Left kidney (tissue), 8 donors: ENCODE results near the gene GUK1. TPM values are rescaled to one million over a fixed set of nuclear protein-coding genes. Genes with fewer than 3 reads are reported as not detected.
A peak's percentile ranks its signal among the peaks of the same experiment; 100 is the strongest.

Experiments used
- DNase-seq: peaks from one replicate; pipeline ENCODE4 v3.0.0-alpha.2; 2013
- long read RNA-seq, 8 donors: transcript quantifications; one replicate each; lab custom pipeline, GENCODE V29; 2026
- polyA plus RNA-seq: library from polyadenylated mRNA; unstranded; fragments of 120-200 nt; gene quantifications from one replicate; pipeline ENCODE4 v1.2.1, GENCODE V29; 2013; ENCODE audit not compliant: insufficient read length

GUK1 gene
- polyA plus RNA-seq = 82.3 TPM
- long read RNA-seq, donor 1, transcript GUK1-202 (7 exons, 940 nt) = minor isoform, 20 of 152 reads
- long read RNA-seq, donor 1, transcript GUK1-208 (7 exons, 842 nt) = minor isoform, 9 of 152 reads
- long read RNA-seq, donor 1, transcript GUK1-201 (9 exons, 1,084 nt) = minor isoform, 23 of 152 reads
- long read RNA-seq, donor 1, transcript GUK1-210 (8 exons, 990 nt) = major isoform, 71 of 152 reads
- long read RNA-seq, donor 1, partial matches to known transcripts = 17 of 152 reads
- long read RNA-seq, donor 1, other reads (novel, unspliced or antisense) = 0 of 152 reads
- long read RNA-seq, donor 2, transcript GUK1-201 (9 exons, 1,084 nt) = minor isoform, 12 of 100 reads
- long read RNA-seq, donor 2, transcript GUK1-210 (8 exons, 990 nt) = major isoform, 55 of 100 reads
- long read RNA-seq, donor 2, transcript GUK1-202 (7 exons, 940 nt) = minor isoform, 16 of 100 reads
- long read RNA-seq, donor 2, partial matches to known transcripts = 5 of 100 reads
- long read RNA-seq, donor 2, other reads (novel, unspliced or antisense) = 0 of 100 reads
- long read RNA-seq, donor 3, transcript GUK1-202 (7 exons, 940 nt) = minor isoform, 30 of 111 reads
- long read RNA-seq, donor 3, transcript GUK1-210 (8 exons, 990 nt) = major isoform, 48 of 111 reads
- long read RNA-seq, donor 3, transcript GUK1-201 (9 exons, 1,084 nt) = minor isoform, 12 of 111 reads
- long read RNA-seq, donor 3, partial matches to known transcripts = 8 of 111 reads
- long read RNA-seq, donor 3, other reads (novel, unspliced or antisense) = 0 of 111 reads
- long read RNA-seq, donor 4, transcript GUK1-210 (8 exons, 990 nt) = major isoform, 7 of 24 reads
- long read RNA-seq, donor 4, partial matches to known transcripts = 11 of 24 reads
- long read RNA-seq, donor 4, other reads (novel, unspliced or antisense) = 0 of 24 reads
- long read RNA-seq, donor 5, transcript GUK1-201 (9 exons, 1,084 nt) = minor isoform, 20 of 193 reads
- long read RNA-seq, donor 5, transcript GUK1-208 (7 exons, 842 nt) = minor isoform, 9 of 193 reads
- long read RNA-seq, donor 5, transcript GUK1-210 (8 exons, 990 nt) = major isoform, 98 of 193 reads
- long read RNA-seq, donor 5, transcript GUK1-202 (7 exons, 940 nt) = minor isoform, 39 of 193 reads
- long read RNA-seq, donor 5, partial matches to known transcripts = 12 of 193 reads
- long read RNA-seq, donor 5, other reads (novel, unspliced or antisense) = 0 of 193 reads
- long read RNA-seq, donor 6, transcript GUK1-210 (8 exons, 990 nt) = major isoform, 69 of 115 reads
- long read RNA-seq, donor 6, transcript GUK1-202 (7 exons, 940 nt) = minor isoform, 19 of 115 reads
- long read RNA-seq, donor 6, transcript GUK1-201 (9 exons, 1,084 nt) = minor isoform, 14 of 115 reads
- long read RNA-seq, donor 6, partial matches to known transcripts = 0 of 115 reads
- long read RNA-seq, donor 6, other reads (novel, unspliced or antisense) = 0 of 115 reads
- long read RNA-seq, donor 7, transcript GUK1-202 (7 exons, 940 nt) = minor isoform, 31 of 174 reads
- long read RNA-seq, donor 7, transcript GUK1-201 (9 exons, 1,084 nt) = minor isoform, 22 of 174 reads
- long read RNA-seq, donor 7, transcript GUK1-208 (7 exons, 842 nt) = minor isoform, 6 of 174 reads
- long read RNA-seq, donor 7, transcript GUK1-210 (8 exons, 990 nt) = major isoform, 75 of 174 reads
- long read RNA-seq, donor 7, partial matches to known transcripts = 28 of 174 reads
- long read RNA-seq, donor 7, other reads (novel, unspliced or antisense) = 0 of 174 reads
- long read RNA-seq, donor 8, transcript GUK1-210 (8 exons, 990 nt) = major isoform, 22 of 47 reads
- long read RNA-seq, donor 8, transcript GUK1-202 (7 exons, 940 nt) = minor isoform, 12 of 47 reads
- long read RNA-seq, donor 8, transcript GUK1-201 (9 exons, 1,084 nt) = minor isoform, 7 of 47 reads
- long read RNA-seq, donor 8, partial matches to known transcripts = 0 of 47 reads
- long read RNA-seq, donor 8, other reads (novel, unspliced or antisense) = 0 of 47 reads

GRCh38 chr1:228139931-228140723 lies at the start of gene GUK1:
GUK1 (plus strand) TSS chr1:228140279; CDS start chr1:228140303, 24 bp downstream.
- peak; percentile 97 for DNase-seq

- DNase-seq = no peak
These were observed 49.4 kb upstream of the GUK1 start for GRCh38 chr1:228090613-228091081.

GRCh38 chr1:228091084-228091483 lies 49.0 kb upstream of the GUK1 start:
- no peak for DNase-seq

GRCh38 chr1:228092342-228093049 lies 47.6 kb upstream of the GUK1 start:
- DNase-seq = no peak

- DNase-seq = no peak
These were observed 46.8 kb upstream of the GUK1 start for GRCh38 chr1:228093050-228093906.

GRCh38 chr1:228094432-228095016 lies 45.6 kb upstream of the GUK1 start:
- DNase-seq = no peak

GRCh38 chr1:228095161-228095560 lies 44.9 kb upstream of the GUK1 start:
- DNase-seq = no peak

GRCh38 chr1:228095938-228096337 lies 44.1 kb upstream of the GUK1 start:
- DNase-seq = no peak

GRCh38 chr1:228096416-228097332 lies 43.4 kb upstream of the GUK1 start:
- DNase-seq = no peak

- DNase-seq = no peak
These were observed 42.6 kb upstream of the GUK1 start for GRCh38 chr1:228097333-228098081.

- no peak for DNase-seq
These were observed 41.7 kb upstream of the GUK1 start for GRCh38 chr1:228098323-228098931.

- no peak for DNase-seq
These were observed 40.7 kb upstream of the GUK1 start for GRCh38 chr1:228099331-228099732.

- no peak for DNase-seq
These were observed 39.1 kb upstream of the GUK1 start for GRCh38 chr1:228100822-228101613.

GRCh38 chr1:228101614-228101993 lies 38.5 kb upstream of the GUK1 start:
- no peak for DNase-seq
